Measurements from ENCODE around the gene LRRC36.

DNA sequence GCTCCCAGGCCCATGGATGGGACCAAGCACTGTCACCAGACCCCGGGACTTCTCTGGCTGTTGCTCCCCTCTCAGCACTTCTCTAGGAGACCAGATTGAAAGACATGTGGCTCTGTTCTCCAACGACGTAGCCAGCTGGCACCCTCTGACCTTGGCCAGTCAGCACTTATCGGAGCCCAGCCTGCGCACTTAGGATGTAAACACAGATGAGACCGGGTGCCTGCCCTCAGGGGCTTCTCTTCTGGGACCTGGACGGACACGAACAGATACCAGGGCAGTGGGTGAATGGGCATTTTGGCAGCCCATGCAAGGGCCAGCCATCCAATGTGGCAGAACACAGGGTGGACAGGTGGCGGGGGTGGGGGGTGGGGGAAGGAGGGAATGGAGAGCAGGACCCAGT, 83.0 kb downstream of the LRRC36 start:
- TF ChIP-seq, protein P1, sequence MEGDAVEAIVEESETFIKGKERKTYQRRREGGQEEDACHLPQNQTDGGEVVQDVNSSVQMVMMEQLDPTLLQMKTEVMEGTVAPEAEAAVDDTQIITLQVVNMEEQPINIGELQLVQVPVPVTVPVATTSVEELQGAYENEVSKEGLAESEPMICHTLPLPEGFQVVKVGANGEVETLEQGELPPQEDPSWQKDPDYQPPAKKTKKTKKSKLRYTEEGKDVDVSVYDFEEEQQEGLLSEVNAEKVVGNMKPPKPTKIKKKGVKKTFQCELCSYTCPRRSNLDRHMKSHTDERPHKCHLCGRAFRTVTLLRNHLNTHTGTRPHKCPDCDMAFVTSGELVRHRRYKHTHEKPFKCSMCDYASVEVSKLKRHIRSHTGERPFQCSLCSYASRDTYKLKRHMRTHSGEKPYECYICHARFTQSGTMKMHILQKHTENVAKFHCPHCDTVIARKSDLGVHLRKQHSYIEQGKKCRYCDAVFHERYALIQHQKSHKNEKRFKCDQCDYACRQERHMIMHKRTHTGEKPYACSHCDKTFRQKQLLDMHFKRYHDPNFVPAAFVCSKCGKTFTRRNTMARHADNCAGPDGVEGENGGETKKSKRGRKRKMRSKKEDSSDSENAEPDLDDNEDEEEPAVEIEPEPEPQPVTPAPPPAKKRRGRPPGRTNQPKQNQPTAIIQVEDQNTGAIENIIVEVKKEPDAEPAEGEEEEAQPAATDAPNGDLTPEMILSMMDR (IDR thresholded peaks at IDR 0.05 in 8 of 11, conservative IDR thresholded peaks at IDR 0.05 in 3 of 11): no peak
- TF ChIP-seq POLR2AphosphoS5 (IDR thresholded peaks at IDR 0.05) (no peak), POLR2A (IDR thresholded peaks at IDR 0.05) (no peak)
